K562 (cell line): ENCODE results near the gene BRWD1. TPM values are rescaled to one million over a fixed set of nuclear protein-coding genes. Genes with fewer than 3 reads are reported as not detected.

Experiments
- CHD7 ChIP-seq: fragments of 200-600 bp; sonication (generic); IDR thresholded peaks from one replicate; pipeline ENCODE4 v1.6.1; 2012; ENCODE audit warnings: mild to moderate bottlenecking, low read depth, low read length, inconsistent platforms
- GTF3C2 ChIP-seq: IDR thresholded peaks from 3 replicates; pipeline ENCODE4 v1.6.1; 2011; ENCODE audit warnings: borderline replicate concordance, mild to moderate bottlenecking, moderate library complexity; ENCODE audit not compliant: insufficient read length; ENCODE audit errors: extremely low read depth
- MLLT1 ChIP-seq, 2 experiments: fragments of 450-650 bp; IDR thresholded peaks; 2 replicates each; pipeline ENCODE4 v1.6.1; 2016
- NR0B1 ChIP-seq: fragments of 450-650 bp; IDR thresholded peaks from one replicate; pipeline ENCODE4 v1.6.1; 2018; ENCODE audit warnings: mild to moderate bottlenecking, moderate library complexity; ENCODE audit not compliant: partially characterized antibody
- PHB2 ChIP-seq: fragments of 450-650 bp; IDR thresholded peaks from 2 replicates; pipeline ENCODE4 v1.6.1; 2017; ENCODE audit warnings: low read depth
- SAP30 ChIP-seq: fragments of 200-600 bp; sonication (generic); IDR thresholded peaks from 2 replicates; pipeline ENCODE4 v1.6.1; 2012; ENCODE audit warnings: borderline replicate concordance, low read depth, mild to moderate bottlenecking, moderate library complexity, low read length, control low read depth, inconsistent platforms; ENCODE audit not compliant: insufficient read depth, poor library complexity, severe bottlenecking
- SMARCA5 ChIP-seq: fragments of 450-650 bp; IDR thresholded peaks from 2 replicates; pipeline ENCODE4 v1.6.1; 2016
- ZNF184 ChIP-seq: sonication (generic); formaldehyde crosslinking; IDR thresholded peaks from 2 replicates; pipeline ENCODE4 v1.5.0; 2020; ENCODE audit warnings: missing genetic modification reagents
- polyA plus RNA-seq, 8 experiments: library from polyadenylated mRNA; depleted of rRNA in 4 of 8; stranded (reverse) in 5 of 8; unstranded in 3 of 8; fragments of >200 nt; fragmentation: Nextera tagmentation in 2 of 8; fragmentation: Illumina TruSeq in 1 of 8; extraction: Ambion mirVana in 2 of 8; extraction: Trizol in 1 of 8; gene quantifications; 2 replicates each; pipeline versions ENCODE4 v1.2.1 to v1.2.3, GENCODE V29; 2011 to 2014; ENCODE audit warnings: inconsistent platforms in 1 of 8, missing spikeins in 1 of 8
- total RNA-seq, 7 experiments: library from RNA; depleted of rRNA in 6 of 7; stranded (reverse); fragments of >200 nt in 6 of 7; fragmentation: Illumina TruSeq in 2 of 7; extraction: Trizol in 2 of 7; gene quantifications; 2 replicates each; pipeline versions ENCODE4 v1.2.1 to v1.2.3, GENCODE V29; 2011 to 2021; ENCODE audit warnings: low replicate concordance in 1 of 7

BRWD1 gene
- total and polyA plus RNA-seq, 9 of the 15 experiments (the other 6 are each of a cell fraction or from before 2014, with no cell fraction given): 10.1 to 60.2 (median 34.1) TPM

- no peak for TF ChIP-seq CHD7
- TF ChIP-seq ZNF184: no peak
- TF ChIP-seq SMARCA5: no peak
- no peak; the same call in 1 of the 2 replicates for TF ChIP-seq PHB2
- no peak for TF ChIP-seq NR0B1
- TF ChIP-seq SAP30: peak; percentile 87
- TF ChIP-seq GTF3C2: no peak
- TF ChIP-seq MLLT1 (IDR thresholded peaks at IDR 0.05): peak; percentile 67 to 76; a peak in 2 of 4 replicates
These were observed 130.8 kb downstream of the BRWD1 start (continued) for GRCh38 chr21:39182484-39183271.
